HCT116 (cell line): ENCODE data around the gene TFF1.

Experiments
- EZH2 ChIP-seq: fragments of 200-600 bp; sonication (generic); IDR thresholded peaks from 2 replicates; pipeline ENCODE4 v1.6.1; 2017; ENCODE audit warnings: antibody characterized with exemption, mixed run types
- EZH2phosphoT487 ChIP-seq: fragments of 200-600 bp; IDR thresholded peaks from 2 replicates; pipeline ENCODE4 v1.6.1; 2018; ENCODE audit warnings: antibody characterized with exemption, borderline replicate concordance
- JUND ChIP-seq: IDR thresholded peaks from 2 replicates; pipeline ENCODE4 v1.6.1; 2012
- POLR2A ChIP-seq: IDR thresholded peaks from 2 replicates; pipeline ENCODE4 v1.7.0; 2011; ENCODE audit warnings: borderline replicate concordance; ENCODE audit not compliant: insufficient read depth, insufficient read length; ENCODE audit errors: extremely low read depth
- SRF ChIP-seq: IDR thresholded peaks from 2 replicates; pipeline ENCODE4 v1.6.1; 2012; ENCODE audit warnings: low read depth
- TCF7L2 ChIP-seq: IDR thresholded peaks from 2 replicates; pipeline ENCODE4 v1.7.0; 2011; ENCODE audit warnings: borderline replicate concordance, inconsistent platforms; ENCODE audit not compliant: insufficient read depth, insufficient read length; ENCODE audit errors: extremely low read depth
- YY1 ChIP-seq: IDR thresholded peaks from 2 replicates; pipeline ENCODE4 v1.6.1; 2011; ENCODE audit warnings: low read length, low read depth, moderate library complexity, mild to moderate bottlenecking; ENCODE audit not compliant: insufficient replicate concordance; ENCODE audit errors: extremely low read depth
- ZNF274 ChIP-seq: fragments of 200-500 bp; sonication (Bioruptor generic); IDR thresholded peaks from 2 replicates; pipeline ENCODE4 v1.6.1; 2014; ENCODE audit warnings: mild to moderate bottlenecking, low read depth, low read length, inconsistent platforms
- TF ChIP-seq, protein P1 (sequence below): IDR thresholded peaks from 2 replicates; pipeline ENCODE4 v1.6.1; 2012; ENCODE audit warnings: low read depth
- TF ChIP-seq, protein P2 (sequence below), 3 experiments: fragments of 200-600 bp in 1 of 3; sonication (generic) in 1 of 3; IDR thresholded peaks in 2 of 3; conservative IDR thresholded peaks in 1 of 3; 2 replicates each; pipeline ENCODE4 v1.5.1; 2012 to 2017; ENCODE audit warnings: low read depth in 2 of 3, low read length in 2 of 3, antibody characterized with exemption in 1 of 3, borderline replicate concordance in 1 of 3, control low read depth in 1 of 3, mild to moderate bottlenecking in 1 of 3, mixed read lengths in 1 of 3, mixed run types in 1 of 3, moderate library complexity in 1 of 3; ENCODE audit not compliant: insufficient read depth in 1 of 3

DNA sequence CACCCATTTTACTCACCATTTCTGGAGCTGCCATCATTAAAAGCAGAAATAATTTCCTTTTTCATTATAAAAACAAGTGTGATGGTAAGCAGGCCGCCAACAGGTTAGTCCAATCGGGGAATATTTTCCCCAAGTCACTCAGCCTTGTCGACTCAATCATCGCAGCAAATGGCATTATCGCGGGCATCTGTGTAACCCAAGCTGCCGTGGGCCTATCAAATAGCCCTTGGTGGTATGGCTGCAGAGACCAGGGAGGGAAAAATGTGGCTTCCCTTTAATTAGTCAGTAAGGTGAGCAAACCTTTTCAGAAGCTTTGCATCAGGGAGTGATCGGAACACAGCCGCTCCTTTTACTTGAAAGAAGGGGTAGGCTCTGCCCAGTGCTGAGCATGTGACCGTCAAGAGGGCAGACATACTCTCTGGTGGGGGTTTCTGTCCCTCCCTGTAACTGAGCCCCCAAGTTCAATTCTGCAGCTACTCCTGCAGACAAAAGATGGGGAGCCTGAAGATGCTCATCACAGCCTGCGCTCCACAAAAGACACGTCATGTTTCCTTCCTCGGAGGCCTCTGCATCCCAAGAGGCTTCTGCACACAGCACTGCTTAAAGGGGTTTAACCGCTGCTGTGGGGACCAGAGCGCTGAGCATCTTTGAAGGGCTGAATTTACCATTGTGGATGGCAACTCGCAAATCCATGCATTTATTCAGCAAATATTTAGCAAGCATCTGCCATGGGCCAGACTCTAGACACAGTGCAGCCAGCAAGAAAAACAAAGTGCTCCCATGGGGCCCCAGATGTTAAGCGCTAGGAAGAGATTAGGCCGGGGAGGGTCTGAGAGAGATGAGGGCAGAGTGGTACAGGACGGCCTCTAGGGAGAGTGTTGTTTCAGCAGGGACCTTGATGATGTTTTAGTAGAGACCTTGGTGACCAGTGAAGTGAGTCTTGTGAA, 30.7 kb upstream of the TFF1 start:
- TF ChIP-seq POLR2A (no peak), EZH2 (no peak), TCF7L2 (no peak), JUND (no peak), EZH2phosphoT487 (no peak), ZNF274 (no peak), SRF (no peak), YY1 (no peak)
- TF ChIP-seq, protein P1, sequence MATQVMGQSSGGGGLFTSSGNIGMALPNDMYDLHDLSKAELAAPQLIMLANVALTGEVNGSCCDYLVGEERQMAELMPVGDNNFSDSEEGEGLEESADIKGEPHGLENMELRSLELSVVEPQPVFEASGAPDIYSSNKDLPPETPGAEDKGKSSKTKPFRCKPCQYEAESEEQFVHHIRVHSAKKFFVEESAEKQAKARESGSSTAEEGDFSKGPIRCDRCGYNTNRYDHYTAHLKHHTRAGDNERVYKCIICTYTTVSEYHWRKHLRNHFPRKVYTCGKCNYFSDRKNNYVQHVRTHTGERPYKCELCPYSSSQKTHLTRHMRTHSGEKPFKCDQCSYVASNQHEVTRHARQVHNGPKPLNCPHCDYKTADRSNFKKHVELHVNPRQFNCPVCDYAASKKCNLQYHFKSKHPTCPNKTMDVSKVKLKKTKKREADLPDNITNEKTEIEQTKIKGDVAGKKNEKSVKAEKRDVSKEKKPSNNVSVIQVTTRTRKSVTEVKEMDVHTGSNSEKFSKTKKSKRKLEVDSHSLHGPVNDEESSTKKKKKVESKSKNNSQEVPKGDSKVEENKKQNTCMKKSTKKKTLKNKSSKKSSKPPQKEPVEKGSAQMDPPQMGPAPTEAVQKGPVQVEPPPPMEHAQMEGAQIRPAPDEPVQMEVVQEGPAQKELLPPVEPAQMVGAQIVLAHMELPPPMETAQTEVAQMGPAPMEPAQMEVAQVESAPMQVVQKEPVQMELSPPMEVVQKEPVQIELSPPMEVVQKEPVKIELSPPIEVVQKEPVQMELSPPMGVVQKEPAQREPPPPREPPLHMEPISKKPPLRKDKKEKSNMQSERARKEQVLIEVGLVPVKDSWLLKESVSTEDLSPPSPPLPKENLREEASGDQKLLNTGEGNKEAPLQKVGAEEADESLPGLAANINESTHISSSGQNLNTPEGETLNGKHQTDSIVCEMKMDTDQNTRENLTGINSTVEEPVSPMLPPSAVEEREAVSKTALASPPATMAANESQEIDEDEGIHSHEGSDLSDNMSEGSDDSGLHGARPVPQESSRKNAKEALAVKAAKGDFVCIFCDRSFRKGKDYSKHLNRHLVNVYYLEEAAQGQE, result no peak
- TF ChIP-seq, protein P2, sequence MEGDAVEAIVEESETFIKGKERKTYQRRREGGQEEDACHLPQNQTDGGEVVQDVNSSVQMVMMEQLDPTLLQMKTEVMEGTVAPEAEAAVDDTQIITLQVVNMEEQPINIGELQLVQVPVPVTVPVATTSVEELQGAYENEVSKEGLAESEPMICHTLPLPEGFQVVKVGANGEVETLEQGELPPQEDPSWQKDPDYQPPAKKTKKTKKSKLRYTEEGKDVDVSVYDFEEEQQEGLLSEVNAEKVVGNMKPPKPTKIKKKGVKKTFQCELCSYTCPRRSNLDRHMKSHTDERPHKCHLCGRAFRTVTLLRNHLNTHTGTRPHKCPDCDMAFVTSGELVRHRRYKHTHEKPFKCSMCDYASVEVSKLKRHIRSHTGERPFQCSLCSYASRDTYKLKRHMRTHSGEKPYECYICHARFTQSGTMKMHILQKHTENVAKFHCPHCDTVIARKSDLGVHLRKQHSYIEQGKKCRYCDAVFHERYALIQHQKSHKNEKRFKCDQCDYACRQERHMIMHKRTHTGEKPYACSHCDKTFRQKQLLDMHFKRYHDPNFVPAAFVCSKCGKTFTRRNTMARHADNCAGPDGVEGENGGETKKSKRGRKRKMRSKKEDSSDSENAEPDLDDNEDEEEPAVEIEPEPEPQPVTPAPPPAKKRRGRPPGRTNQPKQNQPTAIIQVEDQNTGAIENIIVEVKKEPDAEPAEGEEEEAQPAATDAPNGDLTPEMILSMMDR (IDR thresholded peaks at IDR 0.05 in 2 of 3, conservative IDR thresholded peaks at IDR 0.05 in 1 of 3; ENCODE audit: borderline replicate concordance in 1 of 3, insufficient read depth in 1 of 3, low read depth in 2 of 3, low read length in 2 of 3), result no peak
